Kidney glomerular epithelial cell (primary cell): ENCODE measurements around the gene SAMD4A.

Source experiments
- DNase-seq: peaks from one replicate; lab custom pipeline; 2025; lab: John Stamatoyannopoulos, UW

The SAMD4A gene

GRCh38 chr14:54662491-54663133, 95.7 kb downstream of the SAMD4A start:
- no peak for DNase-seq

- DNase-seq = no peak
Measured at GRCh38 chr14:54664961-54665360, 98.0 kb downstream of the SAMD4A start.

- DNase-seq = peak; percentile 10
Measured at GRCh38 chr14:54665946-54666345, 99.0 kb downstream of the SAMD4A start.

GRCh38 chr14:54667026-54667744, 100.3 kb downstream of the SAMD4A start:
- no peak for DNase-seq

GRCh38 chr14:54667764-54668163, 100.8 kb downstream of the SAMD4A start:
- DNase-seq = no peak

GRCh38 chr14:54669721-54670561, 103.0 kb downstream of the SAMD4A start:
- no peak for DNase-seq

- DNase-seq = no peak
Measured at GRCh38 chr14:54671537-54671936, 104.6 kb downstream of the SAMD4A start.

GRCh38 chr14:54672181-54672580, 105.3 kb downstream of the SAMD4A start:
- DNase-seq = no peak

GRCh38 chr14:54672688-54673087, 105.8 kb downstream of the SAMD4A start:
- DNase-seq = no peak

- DNase-seq = no peak
Measured at GRCh38 chr14:54673193-54674045, 106.5 kb downstream of the SAMD4A start.

GRCh38 chr14:54674046-54674741, 107.3 kb downstream of the SAMD4A start:
- DNase-seq = no peak

GRCh38 chr14:54675236-54676128, 108.6 kb downstream of the SAMD4A start:
- DNase-seq = no peak

GRCh38 chr14:54676812-54677708, 110.1 kb downstream of the SAMD4A start:
- DNase-seq = peak; percentile 88

- DNase-seq = no peak
Measured at GRCh38 chr14:54680651-54681050, 113.7 kb downstream of the SAMD4A start.

GRCh38 chr14:54681811-54682261, 114.9 kb downstream of the SAMD4A start:
- DNase-seq = no peak

- no peak for DNase-seq
Measured at GRCh38 chr14:54682578-54682977, 115.7 kb downstream of the SAMD4A start.

- no peak for DNase-seq
Measured at GRCh38 chr14:54683882-54684794, 117.2 kb downstream of the SAMD4A start.

- DNase-seq = no peak
Measured at GRCh38 chr14:54685286-54685845, 118.4 kb downstream of the SAMD4A start.
